ENCODE data around the gene LAPTM5. TPM values are rescaled to one million over a fixed set of nuclear protein-coding genes. Genes with fewer than 3 reads are reported as not detected.

LAPTM5 gene
- total and polyA plus RNA-seq, 3 donors from 2014 or later: 2.0 to 46.9 (median 16.3) TPM

DNA sequence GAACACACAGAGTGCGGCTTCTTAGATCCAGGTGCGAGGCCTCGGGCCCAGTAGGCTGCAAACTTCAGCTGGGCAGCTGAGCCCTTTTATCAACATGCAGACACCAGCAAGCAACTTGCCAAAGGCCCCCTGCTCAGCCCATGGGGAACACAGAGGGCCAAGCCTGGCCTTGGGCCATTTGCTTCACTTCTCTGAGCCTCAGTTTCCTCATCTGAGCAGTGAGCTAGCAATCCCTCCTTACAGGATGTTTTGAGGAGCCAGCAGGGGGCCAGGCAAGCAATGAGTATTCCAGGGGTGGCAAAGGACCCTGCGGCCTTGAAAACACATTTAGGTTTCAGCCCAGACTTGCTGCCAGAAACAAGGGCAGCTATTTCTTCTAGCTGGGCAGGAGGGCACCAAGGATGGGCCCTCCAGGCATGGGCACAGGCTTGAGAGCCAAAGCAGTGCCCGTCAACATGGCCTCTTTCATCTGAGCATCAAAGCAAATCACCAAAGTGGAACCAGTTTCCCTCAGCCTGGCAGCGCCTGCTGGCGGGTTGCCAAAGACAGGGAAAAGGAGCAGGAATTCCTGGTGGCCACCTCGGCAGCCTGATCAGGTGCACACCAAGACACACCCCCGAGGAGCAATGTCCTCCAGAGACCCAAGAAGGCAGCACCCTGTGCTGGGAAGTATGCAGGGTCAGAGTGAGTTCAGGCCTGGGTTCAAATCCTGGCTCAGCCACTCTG is 35.6 kb downstream of the LAPTM5 start:
- no peak for DNase-seq
- intact Hi-C loops (cut with DNase I; ENCODE audit: low total_unique reads): loop anchor here (5.0 to 10.0 kb wide), 2 partner anchors 55 to 193 kb away; no protein-coding TSS in a partner anchor
- Histone ChIP-seq H3K4me3 (no peak overlapping the region), H3K36me3 (ENCODE audit: low read depth, missing control alignments) (no peaks in the 10 kb centered on the region), H3K9me3 (no peaks in the 10 kb centered on the region), H3K27ac (no peak overlapping the region), H3K27me3 (no peaks in the 10 kb centered on the region), H3K4me1 (peaks cover 9% of the 10 kb centered on the region)
- no peak for TF ChIP-seq POLR2A (IDR thresholded peaks at IDR 0.05)
- TF ChIP-seq, protein P1, sequence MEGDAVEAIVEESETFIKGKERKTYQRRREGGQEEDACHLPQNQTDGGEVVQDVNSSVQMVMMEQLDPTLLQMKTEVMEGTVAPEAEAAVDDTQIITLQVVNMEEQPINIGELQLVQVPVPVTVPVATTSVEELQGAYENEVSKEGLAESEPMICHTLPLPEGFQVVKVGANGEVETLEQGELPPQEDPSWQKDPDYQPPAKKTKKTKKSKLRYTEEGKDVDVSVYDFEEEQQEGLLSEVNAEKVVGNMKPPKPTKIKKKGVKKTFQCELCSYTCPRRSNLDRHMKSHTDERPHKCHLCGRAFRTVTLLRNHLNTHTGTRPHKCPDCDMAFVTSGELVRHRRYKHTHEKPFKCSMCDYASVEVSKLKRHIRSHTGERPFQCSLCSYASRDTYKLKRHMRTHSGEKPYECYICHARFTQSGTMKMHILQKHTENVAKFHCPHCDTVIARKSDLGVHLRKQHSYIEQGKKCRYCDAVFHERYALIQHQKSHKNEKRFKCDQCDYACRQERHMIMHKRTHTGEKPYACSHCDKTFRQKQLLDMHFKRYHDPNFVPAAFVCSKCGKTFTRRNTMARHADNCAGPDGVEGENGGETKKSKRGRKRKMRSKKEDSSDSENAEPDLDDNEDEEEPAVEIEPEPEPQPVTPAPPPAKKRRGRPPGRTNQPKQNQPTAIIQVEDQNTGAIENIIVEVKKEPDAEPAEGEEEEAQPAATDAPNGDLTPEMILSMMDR (IDR thresholded peaks at IDR 0.05): no peak
- WGBS, 2 donors: 55 to 84% methylated on average over 2 to 9 of the region's 9 CpGs

DNA sequence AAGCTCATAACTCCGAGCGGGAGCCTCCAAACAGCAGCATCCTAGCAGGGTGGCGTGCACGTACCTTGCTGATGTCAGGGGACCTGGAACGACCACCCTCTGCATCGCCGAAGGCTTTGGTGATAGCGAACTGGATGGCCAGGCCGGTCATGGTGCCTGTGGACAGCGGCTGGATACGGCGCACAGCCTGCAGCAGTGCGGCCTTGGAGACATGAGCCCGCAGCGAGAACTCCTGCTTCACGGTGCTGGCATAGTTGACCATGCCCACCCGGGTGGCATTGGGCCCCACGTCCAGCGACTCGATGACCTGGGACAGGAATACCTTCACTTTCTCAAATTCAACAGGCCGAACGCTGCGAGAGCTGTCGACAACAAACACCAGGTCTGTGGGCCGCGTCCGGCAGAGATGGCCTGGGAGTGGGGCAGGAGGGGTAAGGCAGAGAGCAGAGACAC is 36.2 kb downstream of the LAPTM5 start:
- Histone ChIP-seq H3K4me3 (no peak overlapping the region), H3K27me3 (no peaks in the 10 kb centered on the region), H3K4me1 (peaks cover 9% of the 10 kb centered on the region), H3K9me3 (no peaks in the 10 kb centered on the region), H3K27ac (no peak overlapping the region), H3K36me3 (ENCODE audit: low read depth, missing control alignments) (no peaks in the 10 kb centered on the region)
- 92 to 97% methylated on average over 16 to 27 of the region's 27 CpGs for WGBS, 2 donors
- no peak for DNase-seq
- no peak for TF ChIP-seq POLR2A (IDR thresholded peaks at IDR 0.05)
- TF ChIP-seq, protein P1 (IDR thresholded peaks at IDR 0.05): no peak
- intact Hi-C loops (cut with DNase I; ENCODE audit: low total_unique reads): loop anchor here (5.0 to 10.0 kb wide), 2 partner anchors 56 to 193 kb away; no protein-coding TSS in a partner anchor

DNA sequence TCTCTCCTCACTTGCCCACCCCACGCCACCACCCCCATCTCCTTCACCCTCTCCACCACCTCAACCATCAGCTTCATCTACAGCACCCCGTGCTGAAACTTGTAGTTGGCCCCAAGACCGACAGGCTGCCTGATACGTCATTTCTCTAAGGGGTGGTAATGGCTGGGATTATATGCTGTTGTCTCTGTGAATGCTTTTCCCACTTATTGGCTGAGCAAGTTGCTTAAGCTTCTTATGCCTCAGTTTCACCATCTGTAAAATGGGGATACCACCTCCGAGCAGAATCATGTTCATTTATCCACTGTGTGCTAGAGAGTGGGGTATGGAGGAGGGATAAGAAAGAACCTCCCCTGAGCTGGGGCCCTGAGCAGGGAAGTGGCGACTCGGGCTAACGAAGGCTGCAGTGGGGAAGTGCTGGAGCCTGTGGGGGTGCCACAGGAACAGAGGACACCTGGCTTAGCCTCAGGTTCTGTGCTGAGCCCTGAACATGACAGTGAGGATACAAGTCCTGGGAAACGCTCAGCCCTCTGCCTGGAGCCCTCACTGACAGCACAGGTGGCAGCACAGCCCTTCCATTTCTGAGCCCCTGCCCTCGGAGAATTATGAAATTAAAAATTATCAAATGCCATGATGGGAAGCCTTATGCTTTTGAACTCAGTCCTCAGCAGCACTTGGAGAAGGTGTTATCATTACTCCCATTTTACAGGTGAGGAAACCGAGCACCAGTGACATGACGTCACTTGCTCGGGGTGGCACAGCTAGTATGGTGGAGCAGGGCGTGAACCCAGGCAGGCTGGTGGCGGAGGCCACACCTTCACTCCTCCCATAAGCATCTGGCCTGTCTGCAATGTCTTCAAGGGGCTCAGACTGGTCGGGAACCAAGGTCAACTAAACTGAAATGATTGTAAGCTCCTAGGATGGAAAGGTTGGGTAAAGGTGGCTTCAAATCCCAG is 37.0 kb downstream of the LAPTM5 start:
- DNase-seq: no peak
- no peak for TF ChIP-seq POLR2A (IDR thresholded peaks at IDR 0.05)
- TF ChIP-seq, protein P1 (IDR thresholded peaks at IDR 0.05): no peak
- H3K9me3 ChIP-seq: no peaks in the 10 kb centered on the region
- no peak overlapping the region for H3K4me3 ChIP-seq
- H3K27ac ChIP-seq: no peak overlapping the region
- H3K36me3 ChIP-seq (ENCODE audit: low read depth, missing control alignments): no peaks in the 10 kb centered on the region
- H3K27me3 ChIP-seq: no peaks in the 10 kb centered on the region
- 91 to 93% methylated on average over 16 of the region's 16 CpGs for WGBS, 2 donors
- intact Hi-C loops (cut with DNase I; ENCODE audit: low total_unique reads): loop anchor here (5.0 to 10.0 kb wide), 2 partner anchors 57 to 194 kb away; no protein-coding TSS in a partner anchor
- peaks cover 9% of the 10 kb centered on the region for H3K4me1 ChIP-seq

DNA sequence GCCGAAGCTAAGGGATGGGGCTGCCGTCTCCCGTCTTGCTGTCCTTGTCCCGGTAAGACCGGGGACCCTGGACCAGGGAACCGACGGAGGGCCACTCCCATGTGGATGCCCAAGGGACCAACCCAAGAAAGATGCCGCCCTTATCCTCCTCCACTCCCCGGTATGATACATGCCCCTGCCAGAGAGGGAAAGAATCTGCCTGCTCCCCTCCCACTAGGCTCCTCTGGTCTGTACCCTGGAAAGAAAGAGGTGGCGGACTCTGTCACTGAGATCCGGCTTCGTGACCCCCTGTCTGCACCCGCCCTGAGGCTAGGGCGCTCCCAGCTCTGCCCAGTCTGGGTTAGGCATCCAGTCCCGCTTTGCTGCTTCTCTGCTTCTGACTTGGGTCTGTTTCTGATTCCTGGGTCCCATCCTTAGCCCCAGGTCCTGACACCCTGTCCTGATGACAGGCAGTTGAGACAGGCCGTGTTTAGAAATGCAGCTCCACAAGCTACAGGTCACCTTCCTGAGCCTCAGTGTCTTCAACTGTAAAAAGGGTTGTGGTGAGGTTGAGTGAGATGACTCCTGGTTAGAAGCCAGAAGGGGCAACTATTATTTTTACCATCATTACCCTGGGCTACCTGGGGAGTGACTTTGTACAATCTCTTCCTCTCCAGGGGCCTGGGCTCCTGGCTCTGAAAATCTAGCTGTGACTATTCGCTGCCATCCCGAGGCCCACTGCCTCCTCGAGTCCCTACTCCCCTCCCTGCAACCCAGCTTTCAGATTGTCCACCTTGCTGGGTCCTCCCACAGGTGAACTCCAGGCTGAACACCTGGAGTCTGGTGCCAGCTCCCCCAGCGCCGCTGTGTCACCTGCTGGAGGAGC is 37.9 kb downstream of the LAPTM5 start:
- TF ChIP-seq, protein P1 (IDR thresholded peaks at IDR 0.05): peak in 1 of 3 experiments; percentile 3
- TF ChIP-seq POLR2A (IDR thresholded peaks at IDR 0.05): no peak
- Histone ChIP-seq H3K9me3 (no peaks in the 10 kb centered on the region), H3K4me1 (peaks cover 9% of the 10 kb centered on the region), H3K27ac (peak overlapping the region; percentile 98), H3K36me3 (ENCODE audit: low read depth, missing control alignments) (no peaks in the 10 kb centered on the region), H3K4me3 (peak overlapping the region; percentile 60 to 66), H3K27me3 (no peaks in the 10 kb centered on the region)
- intact Hi-C loops (cut with DNase I; ENCODE audit: low total_unique reads): loop anchor here (5.0 to 10.0 kb wide), 2 partner anchors 58 to 195 kb away; no protein-coding TSS in a partner anchor
- WGBS, 2 donors: 32 to 38% methylated on average over 16 to 21 of the region's 21 CpGs
- no peak for DNase-seq
